Suprapubic skin (tissue), 4 donors: ENCODE data around the gene FOXC1. TPM values are rescaled to one million over a fixed set of nuclear protein-coding genes. Genes with fewer than 3 reads are reported as not detected.

Experiments
- DNase-seq, 2 donors: peaks; one replicate each; pipeline ENCODE4 v3.0.0-alpha.2; 2019; ENCODE audit warnings: low spot score in 2 of 2
- H3K27ac ChIP-seq: fragments of 200-600 bp; sonication (generic); one replicate; pipeline ENCODE4 v1.5.1; 2019
- H3K27me3 ChIP-seq: fragments of 200-600 bp; sonication (generic); one replicate; pipeline ENCODE4 v1.5.1; 2019
- H3K36me3 ChIP-seq: fragments of 200-600 bp; sonication (generic); one replicate; pipeline ENCODE4 v1.5.1; 2019
- H3K4me1 ChIP-seq: fragments of 200-600 bp; sonication (generic); one replicate; pipeline ENCODE4 v1.5.1; 2019
- H3K4me3 ChIP-seq: fragments of 200-600 bp; sonication (generic); one replicate; pipeline ENCODE4 v1.5.1; 2019; ENCODE audit warnings: mild to moderate bottlenecking
- H3K9me3 ChIP-seq: fragments of 200-600 bp; sonication (generic); one replicate; pipeline ENCODE4 v1.5.1; 2019
- CTCF ChIP-seq, 2 donors: fragments of 200-600 bp in 1 of 2; fragments of 450-650 bp in 1 of 2; sonication (generic) in 1 of 2; IDR thresholded peaks; one replicate each; pipeline ENCODE4 v1.5.1; 2016 to 2019; ENCODE audit warnings: antibody characterized with exemption in 2 of 2, mild to moderate bottlenecking in 1 of 2, moderate library complexity in 1 of 2
- EP300 ChIP-seq: sonication (generic); formaldehyde crosslinking; IDR thresholded peaks from one replicate; pipeline ENCODE4 v1.6.1; 2017; ENCODE audit warnings: antibody characterized with exemption
- POLR2A ChIP-seq, 2 donors: fragments of 450-650 bp; IDR thresholded peaks; one replicate each; pipeline ENCODE4 v1.6.1; 2017; ENCODE audit warnings: antibody characterized with exemption in 2 of 2, mild to moderate bottlenecking in 2 of 2, moderate library complexity in 2 of 2
- POLR2AphosphoS5 ChIP-seq, 3 donors: sonication (generic); formaldehyde crosslinking; IDR thresholded peaks; one replicate each; pipeline ENCODE4 v1.6.1; 2017; ENCODE audit warnings: antibody characterized with exemption in 3 of 3
- WGBS: methylation state at CpG from one replicate; pipeline ENCODE4 v1.1.5; 2018; 5-methylcytosine and 5-hydroxymethylcytosine counted together
- total RNA-seq, 4 donors: library from RNA; depleted of rRNA; stranded (reverse); fragments of >200 nt; gene quantifications; one replicate each; pipeline ENCODE4 v1.1.0, GENCODE V29; 2016

The FOXC1 gene
- total RNA-seq, 4 donors from 2014 or later = 14.5 to 35.8 (median 21.4) TPM

- 73% methylated on average over 7 of the region's 7 CpGs for WGBS
- Histone ChIP-seq H3K4me1 (peaks cover 6% of the 10 kb centered on the region), H3K4me3 (no peak overlapping the region), H3K27ac (no peak overlapping the region), H3K36me3 (no peaks in the 10 kb centered on the region), H3K9me3 (no peaks in the 10 kb centered on the region), H3K27me3 (no peaks in the 10 kb centered on the region)
- TF ChIP-seq EP300 = no peak
- no peak for TF ChIP-seq CTCF (IDR thresholded peaks at IDR 0.05)
- no peak for TF ChIP-seq POLR2AphosphoS5 (IDR thresholded peaks at IDR 0.05)
- no peak for TF ChIP-seq POLR2A (IDR thresholded peaks at IDR 0.05)
- peak in 1 of 2 donors; percentile 30 for DNase-seq
These were observed 33.4 kb downstream of the FOXC1 start for GRCh38 chr6:1643111-1643510.

GRCh38 chr6:1643830-1644445 lies 34.2 kb downstream of the FOXC1 start:
- Histone ChIP-seq H3K4me3 (no peak overlapping the region), H3K36me3 (no peaks in the 10 kb centered on the region), H3K27ac (no peak overlapping the region), H3K4me1 (peaks cover 6% of the 10 kb centered on the region), H3K27me3 (no peaks in the 10 kb centered on the region), H3K9me3 (no peaks in the 10 kb centered on the region)
- no peak for TF ChIP-seq POLR2AphosphoS5 (IDR thresholded peaks at IDR 0.05)
- 89% methylated on average over 8 of the region's 18 CpGs for WGBS
- peak in 1 of 2 donors; percentile 43 for DNase-seq

GRCh38 chr6:1644516-1645060 lies 34.9 kb downstream of the FOXC1 start:
- no peak overlapping the region for H3K27ac ChIP-seq
- no peak for DNase-seq

GRCh38 chr6:1645466-1646185 lies 35.9 kb downstream of the FOXC1 start:
- WGBS = 83% methylated on average over 14 of the region's 14 CpGs

More at GRCh38 chr6:1644516-1645060, 34.9 kb downstream of the FOXC1 start:
- H3K4me1 ChIP-seq = peaks cover 6% of the 10 kb centered on the region
- H3K4me3 ChIP-seq = no peak overlapping the region
- no peak for TF ChIP-seq EP300
- TF ChIP-seq CTCF (IDR thresholded peaks at IDR 0.05) = no peak
- TF ChIP-seq POLR2A (IDR thresholded peaks at IDR 0.05) = no peak
- TF ChIP-seq POLR2AphosphoS5 (IDR thresholded peaks at IDR 0.05) = no peak
- WGBS = 87% methylated on average over 12 of the region's 12 CpGs
- H3K36me3 ChIP-seq = no peaks in the 10 kb centered on the region
- no peaks in the 10 kb centered on the region for H3K27me3 ChIP-seq
- no peaks in the 10 kb centered on the region for H3K9me3 ChIP-seq

GRCh38 chr6:1651362-1651761 lies 41.6 kb downstream of the FOXC1 start:
- WGBS = 100% methylated on average over 3 of the region's 3 CpGs
- no peak overlapping the region for H3K4me3 ChIP-seq
- DNase-seq = no peak
- no peaks in the 10 kb centered on the region for H3K4me1 ChIP-seq
- no peak overlapping the region for H3K27ac ChIP-seq
- H3K36me3 ChIP-seq = no peaks in the 10 kb centered on the region
- no peaks in the 10 kb centered on the region for H3K27me3 ChIP-seq
- no peaks in the 10 kb centered on the region for H3K9me3 ChIP-seq
- TF ChIP-seq CTCF (IDR thresholded peaks at IDR 0.05) = no peak
- no peak for TF ChIP-seq POLR2AphosphoS5 (IDR thresholded peaks at IDR 0.05)
- TF ChIP-seq EP300 = no peak
- no peak for TF ChIP-seq POLR2A (IDR thresholded peaks at IDR 0.05)

More at GRCh38 chr6:1645466-1646185, 35.9 kb downstream of the FOXC1 start:
- Histone ChIP-seq H3K4me3 (no peak overlapping the region), H3K27me3 (no peaks in the 10 kb centered on the region), H3K4me1 (peaks cover 6% of the 10 kb centered on the region), H3K36me3 (no peaks in the 10 kb centered on the region), H3K27ac (no peak overlapping the region), H3K9me3 (no peaks in the 10 kb centered on the region)
- no peak for DNase-seq
- no peak for TF ChIP-seq CTCF (IDR thresholded peaks at IDR 0.05)
- no peak for TF ChIP-seq POLR2A (IDR thresholded peaks at IDR 0.05)
- no peak for TF ChIP-seq POLR2AphosphoS5 (IDR thresholded peaks at IDR 0.05)
- no peak for TF ChIP-seq EP300
